HepG2 (cell line): ENCODE data around the gene TTBK1. TPM values are rescaled to one million over a fixed set of nuclear protein-coding genes. Genes with fewer than 3 reads are reported as not detected.

Source experiments
- AGO2 ChIP-seq: fragments of 200-400 bp; formaldehyde crosslinking; optimal IDR thresholded peaks from 2 replicates; pipeline ENCODE3; 2017; ENCODE audit warnings: mild to moderate bottlenecking, low read depth, low read length, moderate library complexity
- AKAP8 ChIP-seq: sonication (generic); formaldehyde crosslinking; IDR thresholded peaks from 2 replicates; pipeline ENCODE4 v1.5.1; 2020; ENCODE audit warnings: mild to moderate bottlenecking, missing genetic modification reagents
- ARID4A ChIP-seq: sonication (generic); formaldehyde crosslinking; IDR thresholded peaks from 2 replicates; pipeline ENCODE4 v1.5.0; 2020; ENCODE audit warnings: mild to moderate bottlenecking, missing genetic modification reagents, borderline replicate concordance
- FIP1L1 ChIP-seq: fragments of 200-400 bp; formaldehyde crosslinking; IDR thresholded peaks from 2 replicates; pipeline ENCODE4 v1.6.1; 2018; ENCODE audit warnings: low read depth, mild to moderate bottlenecking, low read length, moderate library complexity, borderline replicate concordance; ENCODE audit not compliant: insufficient read depth
- KDM2A ChIP-seq: sonication (generic); formaldehyde crosslinking; IDR thresholded peaks from 2 replicates; pipeline ENCODE4 v1.4.0; 2020; ENCODE audit warnings: low read depth, missing genetic modification reagents, borderline replicate concordance
- KLF9 ChIP-seq: IDR thresholded peaks from 2 replicates; pipeline ENCODE4 v1.6.1; 2016; ENCODE audit warnings: low read depth
- NFIB ChIP-seq: sonication (generic); formaldehyde crosslinking; IDR thresholded peaks from 2 replicates; pipeline ENCODE4 v1.9.0; 2021; ENCODE audit warnings: missing genetic modification reagents, mild to moderate bottlenecking, borderline replicate concordance
- POGZ ChIP-seq: sonication (generic); formaldehyde crosslinking; IDR thresholded peaks from 2 replicates; pipeline ENCODE4 v1.4.0; 2020; ENCODE audit warnings: mild to moderate bottlenecking, missing genetic modification reagents
- RARG ChIP-seq: sonication (generic); formaldehyde crosslinking; IDR thresholded peaks from 2 replicates; pipeline ENCODE4 v1.4.0; 2020; ENCODE audit warnings: low read depth, mild to moderate bottlenecking, missing genetic modification reagents
- TFDP1 ChIP-seq: IDR thresholded peaks from 2 replicates; pipeline ENCODE4 v1.6.1; 2016; ENCODE audit warnings: missing compliant biosample characterization, missing genetic modification reagents, borderline replicate concordance
- ZNF12 ChIP-seq: sonication (generic); formaldehyde crosslinking; IDR thresholded peaks from 2 replicates; pipeline ENCODE4 v1.5.0; 2020; ENCODE audit warnings: missing genetic modification reagents
- ZNF124 ChIP-seq: sonication (generic); formaldehyde crosslinking; IDR thresholded peaks from 2 replicates; pipeline ENCODE4 v1.4.0; 2020; ENCODE audit warnings: missing genetic modification reagents
- ZNF329 ChIP-seq: sonication (generic); formaldehyde crosslinking; IDR thresholded peaks from 2 replicates; pipeline ENCODE4 v1.9.0; 2021; ENCODE audit warnings: low read depth, mild to moderate bottlenecking, missing genetic modification reagents
- ZNF451 ChIP-seq: sonication (generic); formaldehyde crosslinking; IDR thresholded peaks from 2 replicates; pipeline ENCODE4 v1.5.0; 2020; ENCODE audit warnings: mild to moderate bottlenecking, missing genetic modification reagents
- polyA plus RNA-seq, 8 experiments: library from polyadenylated mRNA; depleted of rRNA in 3 of 8; stranded (reverse) in 7 of 8; unstranded in 1 of 8; fragments of >200 nt; fragmentation: Illumina TruSeq in 4 of 8; extraction: Trizol in 4 of 8; gene quantifications; 2 replicates each; pipeline versions ENCODE4 v1.2.1 to v1.2.3, GENCODE V29; 2011 to 2016; ENCODE audit warnings: low read depth in 4 of 8, missing spikeins in 1 of 8, mixed read lengths in 1 of 8; ENCODE audit not compliant: insufficient read depth in 1 of 8
- total RNA-seq, 5 experiments: library from RNA; depleted of rRNA; stranded (reverse); fragments of >200 nt; fragmentation: Illumina TruSeq; extraction: Trizol; gene quantifications; 2 replicates each; pipeline ENCODE4 v1.2.3, GENCODE V29; 2016; ENCODE audit warnings: low read depth in 1 of 5
- TF ChIP-seq, protein P1 (sequence below): sonication (generic); formaldehyde crosslinking; IDR thresholded peaks from 2 replicates; pipeline ENCODE4 v1.4.0; 2020; ENCODE audit warnings: missing genetic modification reagents
- TF ChIP-seq, protein P2 (sequence below): sonication (generic); formaldehyde crosslinking; IDR thresholded peaks from 2 replicates; pipeline ENCODE4 v1.8.1; 2023; ENCODE audit warnings: mild to moderate bottlenecking, missing genetic modification reagents
- TF ChIP-seq, protein P3 (sequence below): sonication (generic); formaldehyde crosslinking; IDR thresholded peaks from 2 replicates; pipeline ENCODE4 v1.4.0; 2020; ENCODE audit warnings: missing genetic modification reagents

Gene TTBK1
- total and polyA plus RNA-seq, 2 of the 13 experiments (the other 11 are each of a cell fraction or from before 2014, with no cell fraction given), result 0.24 to 0.33 TPM

DNA sequence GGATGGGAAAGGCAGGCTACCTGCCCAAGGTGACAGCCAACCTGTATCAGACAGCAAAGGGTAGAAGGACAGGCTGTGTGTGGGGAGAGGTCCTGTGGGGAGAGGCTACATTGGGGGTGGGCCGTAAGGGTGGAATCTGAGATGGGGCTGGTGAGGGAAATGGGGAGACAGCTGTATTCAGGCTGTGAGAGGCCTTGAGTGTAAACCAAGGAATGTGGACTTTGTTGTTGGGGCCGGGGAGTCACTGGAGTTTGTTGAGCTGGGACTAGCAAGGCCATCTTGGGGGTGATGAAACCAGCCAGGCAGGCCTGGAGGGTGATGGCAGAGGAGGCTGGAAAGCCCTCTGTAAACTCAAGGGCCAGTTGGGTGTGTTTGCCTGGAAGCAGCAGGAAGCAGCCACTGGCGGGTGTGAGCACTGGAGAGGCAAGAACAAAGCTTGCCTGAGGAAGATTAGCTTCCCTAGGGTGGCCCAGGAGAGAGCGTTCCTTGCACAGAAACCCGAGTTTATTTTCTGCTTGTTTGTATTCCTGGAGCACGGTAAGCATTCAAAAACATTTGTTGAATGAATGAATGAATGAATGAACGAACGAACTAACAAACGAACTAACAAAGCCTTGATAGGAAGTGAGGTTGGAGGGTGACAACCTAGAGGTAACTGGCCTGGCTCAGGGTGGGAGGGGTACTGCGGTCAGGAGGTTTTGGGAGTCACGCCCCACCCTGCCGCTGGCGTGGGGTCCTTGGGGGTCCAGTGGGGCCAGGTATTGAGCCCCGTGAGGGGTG, 18.9 kb downstream of the TTBK1 start (continued):
- TF ChIP-seq, protein P1, sequence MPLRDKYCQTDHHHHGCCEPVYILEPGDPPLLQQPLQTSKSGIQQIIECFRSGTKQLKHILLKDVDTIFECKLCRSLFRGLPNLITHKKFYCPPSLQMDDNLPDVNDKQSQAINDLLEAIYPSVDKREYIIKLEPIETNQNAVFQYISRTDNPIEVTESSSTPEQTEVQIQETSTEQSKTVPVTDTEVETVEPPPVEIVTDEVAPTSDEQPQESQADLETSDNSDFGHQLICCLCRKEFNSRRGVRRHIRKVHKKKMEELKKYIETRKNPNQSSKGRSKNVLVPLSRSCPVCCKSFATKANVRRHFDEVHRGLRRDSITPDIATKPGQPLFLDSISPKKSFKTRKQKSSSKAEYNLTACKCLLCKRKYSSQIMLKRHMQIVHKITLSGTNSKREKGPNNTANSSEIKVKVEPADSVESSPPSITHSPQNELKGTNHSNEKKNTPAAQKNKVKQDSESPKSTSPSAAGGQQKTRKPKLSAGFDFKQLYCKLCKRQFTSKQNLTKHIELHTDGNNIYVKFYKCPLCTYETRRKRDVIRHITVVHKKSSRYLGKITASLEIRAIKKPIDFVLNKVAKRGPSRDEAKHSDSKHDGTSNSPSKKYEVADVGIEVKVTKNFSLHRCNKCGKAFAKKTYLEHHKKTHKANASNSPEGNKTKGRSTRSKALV, result no peak
- TF ChIP-seq ZNF12 (CRISPR knock-in tag) (no peak), KLF9 (CRISPR knock-in tag) (no peak), ZNF329 (CRISPR knock-in tag) (no peak), ZNF124 (CRISPR knock-in tag) (0 out of 2 replicates have a peak, but pooled peaks have one; percentile 27), FIP1L1 (no peak), RARG (CRISPR knock-in tag) (no peak), ARID4A (CRISPR knock-in tag) (no peak), NFIB (CRISPR knock-in tag) (no peak), POGZ (no peak), TFDP1 (no peak), AKAP8 (CRISPR knock-in tag) (no peak), AGO2 (no peak), ZNF451 (CRISPR knock-in tag) (no peak), KDM2A (CRISPR knock-in tag) (no peak)
- TF ChIP-seq, protein P2, sequence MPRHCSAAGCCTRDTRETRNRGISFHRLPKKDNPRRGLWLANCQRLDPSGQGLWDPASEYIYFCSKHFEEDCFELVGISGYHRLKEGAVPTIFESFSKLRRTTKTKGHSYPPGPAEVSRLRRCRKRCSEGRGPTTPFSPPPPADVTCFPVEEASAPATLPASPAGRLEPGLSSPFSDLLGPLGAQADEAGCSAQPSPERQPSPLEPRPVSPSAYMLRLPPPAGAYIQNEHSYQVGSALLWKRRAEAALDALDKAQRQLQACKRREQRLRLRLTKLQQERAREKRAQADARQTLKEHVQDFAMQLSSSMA, result no peak
- TF ChIP-seq, protein P3, sequence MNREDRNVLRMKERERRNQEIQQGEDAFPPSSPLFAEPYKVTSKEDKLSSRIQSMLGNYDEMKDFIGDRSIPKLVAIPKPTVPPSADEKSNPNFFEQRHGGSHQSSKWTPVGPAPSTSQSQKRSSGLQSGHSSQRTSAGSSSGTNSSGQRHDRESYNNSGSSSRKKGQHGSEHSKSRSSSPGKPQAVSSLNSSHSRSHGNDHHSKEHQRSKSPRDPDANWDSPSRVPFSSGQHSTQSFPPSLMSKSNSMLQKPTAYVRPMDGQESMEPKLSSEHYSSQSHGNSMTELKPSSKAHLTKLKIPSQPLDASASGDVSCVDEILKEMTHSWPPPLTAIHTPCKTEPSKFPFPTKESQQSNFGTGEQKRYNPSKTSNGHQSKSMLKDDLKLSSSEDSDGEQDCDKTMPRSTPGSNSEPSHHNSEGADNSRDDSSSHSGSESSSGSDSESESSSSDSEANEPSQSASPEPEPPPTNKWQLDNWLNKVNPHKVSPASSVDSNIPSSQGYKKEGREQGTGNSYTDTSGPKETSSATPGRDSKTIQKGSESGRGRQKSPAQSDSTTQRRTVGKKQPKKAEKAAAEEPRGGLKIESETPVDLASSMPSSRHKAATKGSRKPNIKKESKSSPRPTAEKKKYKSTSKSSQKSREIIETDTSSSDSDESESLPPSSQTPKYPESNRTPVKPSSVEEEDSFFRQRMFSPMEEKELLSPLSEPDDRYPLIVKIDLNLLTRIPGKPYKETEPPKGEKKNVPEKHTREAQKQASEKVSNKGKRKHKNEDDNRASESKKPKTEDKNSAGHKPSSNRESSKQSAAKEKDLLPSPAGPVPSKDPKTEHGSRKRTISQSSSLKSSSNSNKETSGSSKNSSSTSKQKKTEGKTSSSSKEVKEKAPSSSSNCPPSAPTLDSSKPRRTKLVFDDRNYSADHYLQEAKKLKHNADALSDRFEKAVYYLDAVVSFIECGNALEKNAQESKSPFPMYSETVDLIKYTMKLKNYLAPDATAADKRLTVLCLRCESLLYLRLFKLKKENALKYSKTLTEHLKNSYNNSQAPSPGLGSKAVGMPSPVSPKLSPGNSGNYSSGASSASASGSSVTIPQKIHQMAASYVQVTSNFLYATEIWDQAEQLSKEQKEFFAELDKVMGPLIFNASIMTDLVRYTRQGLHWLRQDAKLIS, result no peak
